ENCODE data around the gene SPACA4. TPM values are rescaled to one million over a fixed set of nuclear protein-coding genes. Genes with fewer than 3 reads are reported as not detected.

SPACA4 gene
- total RNA-seq, 1 experiment from 2014 or later, result not detected

DNA sequence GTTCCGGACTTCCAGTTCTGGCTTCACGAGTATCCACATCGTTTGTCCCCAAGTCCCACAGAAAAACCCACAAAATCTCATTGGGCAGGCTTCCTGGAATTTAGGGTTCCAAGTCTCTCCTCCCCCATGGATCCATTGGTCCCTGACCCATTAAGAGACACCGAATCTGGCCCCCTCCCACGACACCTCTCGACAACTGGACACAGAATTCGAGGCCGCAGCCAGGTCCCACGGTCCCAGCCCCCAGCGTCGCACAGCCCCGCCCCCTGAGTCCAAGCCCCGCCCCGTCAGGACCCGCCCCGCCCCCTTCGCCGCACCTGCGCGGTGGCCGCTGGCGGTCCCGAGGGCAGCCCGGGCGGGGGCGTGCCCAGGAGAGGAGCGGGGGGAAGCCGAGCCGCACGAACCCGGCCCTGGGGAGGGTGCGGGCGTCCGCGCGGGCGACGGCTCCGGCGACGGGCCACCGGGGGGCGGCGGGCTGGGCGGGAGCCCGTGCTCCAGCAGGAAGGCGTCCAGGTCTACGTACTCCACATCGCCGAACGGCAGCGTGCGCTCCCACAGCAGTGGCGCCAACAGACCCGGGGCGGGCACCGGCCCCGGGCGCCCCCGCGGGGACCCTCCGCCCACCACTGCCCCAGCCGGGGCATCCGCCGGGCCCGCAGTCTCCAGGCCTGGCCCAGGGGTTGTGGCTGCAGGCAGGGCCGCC, 28.9 kb downstream of the SPACA4 start:
- TF ChIP-seq EMX1 (CRISPR knock-in tag; IDR thresholded peaks at IDR 0.05), result no peak
- no peak for TF ChIP-seq GABPB1 (CRISPR knock-in tag; IDR thresholded peaks at IDR 0.05)
- TF ChIP-seq, protein P1, sequence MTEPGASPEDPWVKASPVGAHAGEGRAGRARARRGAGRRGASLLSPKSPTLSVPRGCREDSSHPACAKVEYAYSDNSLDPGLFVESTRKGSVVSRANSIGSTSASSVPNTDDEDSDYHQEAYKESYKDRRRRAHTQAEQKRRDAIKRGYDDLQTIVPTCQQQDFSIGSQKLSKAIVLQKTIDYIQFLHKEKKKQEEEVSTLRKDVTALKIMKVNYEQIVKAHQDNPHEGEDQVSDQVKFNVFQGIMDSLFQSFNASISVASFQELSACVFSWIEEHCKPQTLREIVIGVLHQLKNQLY (CRISPR knock-in tag; IDR thresholded peaks at IDR 0.05), result no peak
- TF ChIP-seq, protein P2, sequence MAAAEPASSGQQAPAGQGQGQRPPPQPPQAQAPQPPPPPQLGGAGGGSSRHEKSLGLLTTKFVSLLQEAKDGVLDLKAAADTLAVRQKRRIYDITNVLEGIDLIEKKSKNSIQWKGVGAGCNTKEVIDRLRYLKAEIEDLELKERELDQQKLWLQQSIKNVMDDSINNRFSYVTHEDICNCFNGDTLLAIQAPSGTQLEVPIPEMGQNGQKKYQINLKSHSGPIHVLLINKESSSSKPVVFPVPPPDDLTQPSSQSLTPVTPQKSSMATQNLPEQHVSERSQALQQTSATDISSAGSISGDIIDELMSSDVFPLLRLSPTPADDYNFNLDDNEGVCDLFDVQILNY (CRISPR knock-in tag; IDR thresholded peaks at IDR 0.05), result peak; percentile 43; the same call in 1 of the 2 replicates
- TF ChIP-seq, protein P3, sequence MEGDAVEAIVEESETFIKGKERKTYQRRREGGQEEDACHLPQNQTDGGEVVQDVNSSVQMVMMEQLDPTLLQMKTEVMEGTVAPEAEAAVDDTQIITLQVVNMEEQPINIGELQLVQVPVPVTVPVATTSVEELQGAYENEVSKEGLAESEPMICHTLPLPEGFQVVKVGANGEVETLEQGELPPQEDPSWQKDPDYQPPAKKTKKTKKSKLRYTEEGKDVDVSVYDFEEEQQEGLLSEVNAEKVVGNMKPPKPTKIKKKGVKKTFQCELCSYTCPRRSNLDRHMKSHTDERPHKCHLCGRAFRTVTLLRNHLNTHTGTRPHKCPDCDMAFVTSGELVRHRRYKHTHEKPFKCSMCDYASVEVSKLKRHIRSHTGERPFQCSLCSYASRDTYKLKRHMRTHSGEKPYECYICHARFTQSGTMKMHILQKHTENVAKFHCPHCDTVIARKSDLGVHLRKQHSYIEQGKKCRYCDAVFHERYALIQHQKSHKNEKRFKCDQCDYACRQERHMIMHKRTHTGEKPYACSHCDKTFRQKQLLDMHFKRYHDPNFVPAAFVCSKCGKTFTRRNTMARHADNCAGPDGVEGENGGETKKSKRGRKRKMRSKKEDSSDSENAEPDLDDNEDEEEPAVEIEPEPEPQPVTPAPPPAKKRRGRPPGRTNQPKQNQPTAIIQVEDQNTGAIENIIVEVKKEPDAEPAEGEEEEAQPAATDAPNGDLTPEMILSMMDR (IDR thresholded peaks at IDR 0.05), result no peak
- TF ChIP-seq, protein P4, sequence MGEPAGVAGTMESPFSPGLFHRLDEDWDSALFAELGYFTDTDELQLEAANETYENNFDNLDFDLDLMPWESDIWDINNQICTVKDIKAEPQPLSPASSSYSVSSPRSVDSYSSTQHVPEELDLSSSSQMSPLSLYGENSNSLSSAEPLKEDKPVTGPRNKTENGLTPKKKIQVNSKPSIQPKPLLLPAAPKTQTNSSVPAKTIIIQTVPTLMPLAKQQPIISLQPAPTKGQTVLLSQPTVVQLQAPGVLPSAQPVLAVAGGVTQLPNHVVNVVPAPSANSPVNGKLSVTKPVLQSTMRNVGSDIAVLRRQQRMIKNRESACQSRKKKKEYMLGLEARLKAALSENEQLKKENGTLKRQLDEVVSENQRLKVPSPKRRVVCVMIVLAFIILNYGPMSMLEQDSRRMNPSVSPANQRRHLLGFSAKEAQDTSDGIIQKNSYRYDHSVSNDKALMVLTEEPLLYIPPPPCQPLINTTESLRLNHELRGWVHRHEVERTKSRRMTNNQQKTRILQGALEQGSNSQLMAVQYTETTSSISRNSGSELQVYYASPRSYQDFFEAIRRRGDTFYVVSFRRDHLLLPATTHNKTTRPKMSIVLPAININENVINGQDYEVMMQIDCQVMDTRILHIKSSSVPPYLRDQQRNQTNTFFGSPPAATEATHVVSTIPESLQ (CRISPR knock-in tag; IDR thresholded peaks at IDR 0.05), result no peak
- TF ChIP-seq ZNF138 (CRISPR knock-in tag; conservative IDR thresholded peaks at IDR 0.05), result no peak
- TF ChIP-seq RORB (CRISPR knock-in tag; IDR thresholded peaks at IDR 0.05), result no peak
- TF ChIP-seq, protein P5, sequence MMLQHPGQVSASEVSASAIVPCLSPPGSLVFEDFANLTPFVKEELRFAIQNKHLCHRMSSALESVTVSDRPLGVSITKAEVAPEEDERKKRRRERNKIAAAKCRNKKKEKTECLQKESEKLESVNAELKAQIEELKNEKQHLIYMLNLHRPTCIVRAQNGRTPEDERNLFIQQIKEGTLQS (CRISPR knock-in tag; conservative IDR thresholded peaks at IDR 0.05), result no peak
- peak; percentile 83 for TF ChIP-seq SP1 (CRISPR knock-in tag; conservative IDR thresholded peaks at IDR 0.05)
- TF ChIP-seq, protein P6, sequence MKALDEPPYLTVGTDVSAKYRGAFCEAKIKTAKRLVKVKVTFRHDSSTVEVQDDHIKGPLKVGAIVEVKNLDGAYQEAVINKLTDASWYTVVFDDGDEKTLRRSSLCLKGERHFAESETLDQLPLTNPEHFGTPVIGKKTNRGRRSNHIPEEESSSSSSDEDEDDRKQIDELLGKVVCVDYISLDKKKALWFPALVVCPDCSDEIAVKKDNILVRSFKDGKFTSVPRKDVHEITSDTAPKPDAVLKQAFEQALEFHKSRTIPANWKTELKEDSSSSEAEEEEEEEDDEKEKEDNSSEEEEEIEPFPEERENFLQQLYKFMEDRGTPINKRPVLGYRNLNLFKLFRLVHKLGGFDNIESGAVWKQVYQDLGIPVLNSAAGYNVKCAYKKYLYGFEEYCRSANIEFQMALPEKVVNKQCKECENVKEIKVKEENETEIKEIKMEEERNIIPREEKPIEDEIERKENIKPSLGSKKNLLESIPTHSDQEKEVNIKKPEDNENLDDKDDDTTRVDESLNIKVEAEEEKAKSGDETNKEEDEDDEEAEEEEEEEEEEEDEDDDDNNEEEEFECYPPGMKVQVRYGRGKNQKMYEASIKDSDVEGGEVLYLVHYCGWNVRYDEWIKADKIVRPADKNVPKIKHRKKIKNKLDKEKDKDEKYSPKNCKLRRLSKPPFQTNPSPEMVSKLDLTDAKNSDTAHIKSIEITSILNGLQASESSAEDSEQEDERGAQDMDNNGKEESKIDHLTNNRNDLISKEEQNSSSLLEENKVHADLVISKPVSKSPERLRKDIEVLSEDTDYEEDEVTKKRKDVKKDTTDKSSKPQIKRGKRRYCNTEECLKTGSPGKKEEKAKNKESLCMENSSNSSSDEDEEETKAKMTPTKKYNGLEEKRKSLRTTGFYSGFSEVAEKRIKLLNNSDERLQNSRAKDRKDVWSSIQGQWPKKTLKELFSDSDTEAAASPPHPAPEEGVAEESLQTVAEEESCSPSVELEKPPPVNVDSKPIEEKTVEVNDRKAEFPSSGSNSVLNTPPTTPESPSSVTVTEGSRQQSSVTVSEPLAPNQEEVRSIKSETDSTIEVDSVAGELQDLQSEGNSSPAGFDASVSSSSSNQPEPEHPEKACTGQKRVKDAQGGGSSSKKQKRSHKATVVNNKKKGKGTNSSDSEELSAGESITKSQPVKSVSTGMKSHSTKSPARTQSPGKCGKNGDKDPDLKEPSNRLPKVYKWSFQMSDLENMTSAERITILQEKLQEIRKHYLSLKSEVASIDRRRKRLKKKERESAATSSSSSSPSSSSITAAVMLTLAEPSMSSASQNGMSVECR (CRISPR knock-in tag; IDR thresholded peaks at IDR 0.05; ENCODE audit: borderline replicate concordance), result no peak
- TF ChIP-seq, protein P7, sequence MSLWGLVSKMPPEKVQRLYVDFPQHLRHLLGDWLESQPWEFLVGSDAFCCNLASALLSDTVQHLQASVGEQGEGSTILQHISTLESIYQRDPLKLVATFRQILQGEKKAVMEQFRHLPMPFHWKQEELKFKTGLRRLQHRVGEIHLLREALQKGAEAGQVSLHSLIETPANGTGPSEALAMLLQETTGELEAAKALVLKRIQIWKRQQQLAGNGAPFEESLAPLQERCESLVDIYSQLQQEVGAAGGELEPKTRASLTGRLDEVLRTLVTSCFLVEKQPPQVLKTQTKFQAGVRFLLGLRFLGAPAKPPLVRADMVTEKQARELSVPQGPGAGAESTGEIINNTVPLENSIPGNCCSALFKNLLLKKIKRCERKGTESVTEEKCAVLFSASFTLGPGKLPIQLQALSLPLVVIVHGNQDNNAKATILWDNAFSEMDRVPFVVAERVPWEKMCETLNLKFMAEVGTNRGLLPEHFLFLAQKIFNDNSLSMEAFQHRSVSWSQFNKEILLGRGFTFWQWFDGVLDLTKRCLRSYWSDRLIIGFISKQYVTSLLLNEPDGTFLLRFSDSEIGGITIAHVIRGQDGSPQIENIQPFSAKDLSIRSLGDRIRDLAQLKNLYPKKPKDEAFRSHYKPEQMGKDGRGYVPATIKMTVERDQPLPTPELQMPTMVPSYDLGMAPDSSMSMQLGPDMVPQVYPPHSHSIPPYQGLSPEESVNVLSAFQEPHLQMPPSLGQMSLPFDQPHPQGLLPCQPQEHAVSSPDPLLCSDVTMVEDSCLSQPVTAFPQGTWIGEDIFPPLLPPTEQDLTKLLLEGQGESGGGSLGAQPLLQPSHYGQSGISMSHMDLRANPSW (CRISPR knock-in tag; conservative IDR thresholded peaks at IDR 0.05; ENCODE audit: low read depth), result no peak
- ChIA-PET POLR2A (no interaction called here), CTCF (interaction anchor here (1.5 kb wide), 1 partner anchor 39 kb away, joined by 4 read pairs; no protein-coding TSS in a partner anchor)
- Mint-ChIP-seq H3K27me3 (ENCODE audit: low read depth) (peaks cover 12% of the 10 kb centered on the region), H3K27ac (peak overlapping the region; percentile 95), H3K4me1 (peaks cover 51% of the 10 kb centered on the region), H3K36me3 (peaks cover 7% of the 10 kb centered on the region; the same call in 1 of the 2 replicates), H3K9me3 (no peaks in the 10 kb centered on the region), H3K4me3 (peak overlapping the region; percentile 81)
- ATAC-seq (peak; percentile 5), DNase-seq (ENCODE audit: low spot score) (peak; percentile 73)
